Erythroblast (primary cell): ENCODE data around the gene IFI6.
A peak's percentile ranks its signal among the peaks of the same experiment; 100 is the strongest.

Experiments
- DNase-seq, 2 experiments: peaks; one replicate each; lab custom pipeline; 2025; lab: John Stamatoyannopoulos, UW
- GATA1 ChIP-seq: IDR thresholded peaks from 2 replicates; pipeline ENCODE4 v1.6.1; 2011; ENCODE audit warnings: low read depth, mild to moderate bottlenecking, control low read depth, low read length, moderate library complexity
- POLR2A ChIP-seq: IDR thresholded peaks from 2 replicates; pipeline ENCODE4 v1.6.1; 2011; ENCODE audit warnings: mild to moderate bottlenecking, low read length

Gene IFI6

DNA sequence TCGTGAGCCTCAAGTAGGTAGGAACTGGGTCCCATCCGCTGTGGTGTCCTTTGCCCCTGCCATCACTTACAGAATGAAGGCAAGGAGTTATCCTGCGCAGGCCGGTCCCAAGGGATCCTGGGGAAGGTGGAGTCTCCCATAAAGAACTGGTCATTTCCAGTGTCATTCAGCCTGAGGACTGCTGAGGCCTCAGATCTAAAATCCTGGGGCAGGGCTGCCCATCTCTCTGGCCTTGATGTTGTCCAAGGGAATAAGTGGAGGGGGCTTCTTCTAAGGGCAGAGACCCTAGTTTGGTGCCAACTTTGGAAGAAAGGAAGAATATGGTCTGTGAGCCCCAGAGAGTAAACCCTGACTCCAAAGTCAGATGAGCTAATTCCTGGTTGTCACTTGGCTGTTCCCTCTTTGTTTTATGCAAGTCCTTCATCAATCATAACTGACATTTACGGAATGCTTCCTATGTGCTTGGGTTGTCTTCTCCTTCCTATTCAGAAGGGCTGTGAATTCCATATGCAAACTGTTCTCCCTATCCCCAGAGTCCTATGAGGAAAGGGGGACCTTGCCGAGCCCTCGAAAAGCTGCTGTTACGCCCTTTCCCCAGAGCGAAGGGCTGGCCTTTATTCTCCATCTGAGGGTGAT lies 6.9 kb downstream of the IFI6 start:
- TF ChIP-seq GATA1 (no peak), POLR2A (no peak)
- DNase-seq, result no peak

DNA sequence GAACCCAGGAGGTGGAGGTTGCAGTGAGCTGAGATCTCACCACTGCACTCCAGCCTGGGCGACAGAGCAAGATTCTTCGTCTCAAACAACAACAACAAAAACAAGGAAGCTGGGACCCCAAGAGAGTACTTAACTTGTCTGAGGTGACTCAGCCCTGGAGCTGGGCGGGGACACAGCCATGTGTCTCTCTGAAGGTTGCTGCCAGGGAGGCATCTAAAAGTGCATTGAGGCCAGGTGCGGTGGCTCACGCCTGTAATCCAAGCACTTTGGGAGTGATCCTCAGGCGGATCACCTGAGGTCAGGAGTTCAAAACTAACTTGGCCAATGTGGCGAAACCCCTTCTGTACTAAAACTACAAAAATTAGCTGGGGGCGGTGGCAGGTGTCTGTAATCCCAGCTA lies 7.7 kb downstream of the IFI6 start:
- TF ChIP-seq POLR2A, result no peak
- peak in 1 of 2 experiments; percentile 56 for DNase-seq

DNA sequence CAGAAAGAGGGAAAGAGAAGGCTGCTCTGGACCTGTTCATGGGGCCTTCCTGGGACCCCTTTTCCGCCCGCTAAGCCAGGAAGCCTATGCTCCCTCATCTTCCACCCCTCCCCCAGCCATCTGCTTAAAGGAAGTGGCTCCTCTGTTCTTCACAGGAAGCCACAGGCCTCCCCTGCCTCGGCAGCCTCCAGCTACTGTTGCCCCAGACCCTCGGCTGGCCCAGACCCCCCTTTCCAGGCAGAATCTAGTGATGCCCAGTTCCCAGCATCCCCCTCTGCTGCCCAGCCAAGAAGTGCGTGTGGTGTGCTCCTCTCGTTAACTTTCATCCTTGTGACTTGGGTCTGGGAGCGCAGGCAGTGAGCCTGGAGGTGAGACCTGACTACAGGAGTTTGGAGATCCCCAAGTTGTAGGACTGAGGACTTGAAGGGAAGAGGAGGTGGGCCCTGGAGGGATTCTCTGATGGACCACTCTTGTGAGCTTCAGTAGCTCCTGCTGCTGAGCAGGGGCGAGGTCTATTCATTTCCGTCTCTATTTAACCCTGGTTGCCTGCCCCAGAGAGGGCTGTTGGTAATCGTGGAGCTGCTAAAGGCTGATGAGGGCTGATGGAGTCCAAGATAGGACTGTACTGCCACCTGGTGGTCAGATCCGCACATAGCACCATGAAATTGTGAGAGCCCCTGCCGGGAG lies 9.1 kb downstream of the IFI6 start:
- TF ChIP-seq GATA1, result no peak
- TF ChIP-seq POLR2A, result no peak
- peak in 1 of 2 experiments; percentile 91 for DNase-seq

DNA sequence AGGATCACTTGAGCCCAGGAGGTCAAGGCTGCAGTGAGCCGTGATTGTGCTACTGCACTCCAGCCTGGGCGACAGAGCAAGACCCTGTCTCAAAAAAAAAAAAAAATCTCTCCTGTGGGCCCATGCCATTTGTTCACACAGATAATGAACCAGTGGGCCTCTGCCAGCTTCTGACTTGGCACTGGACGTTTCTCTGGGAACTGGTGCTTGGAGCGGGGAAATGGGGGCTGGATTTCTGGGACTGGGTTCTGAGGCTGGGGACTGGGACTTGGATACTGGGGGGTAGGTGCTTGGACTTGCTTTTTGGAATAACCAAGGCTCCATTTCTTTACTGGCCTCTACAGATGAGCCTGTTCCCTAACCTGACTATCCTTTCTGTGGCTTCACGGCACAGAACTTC lies 9.7 kb downstream of the IFI6 start:
- no peak for TF ChIP-seq POLR2A
- no peak for TF ChIP-seq GATA1
- DNase-seq, result no peak

DNA sequence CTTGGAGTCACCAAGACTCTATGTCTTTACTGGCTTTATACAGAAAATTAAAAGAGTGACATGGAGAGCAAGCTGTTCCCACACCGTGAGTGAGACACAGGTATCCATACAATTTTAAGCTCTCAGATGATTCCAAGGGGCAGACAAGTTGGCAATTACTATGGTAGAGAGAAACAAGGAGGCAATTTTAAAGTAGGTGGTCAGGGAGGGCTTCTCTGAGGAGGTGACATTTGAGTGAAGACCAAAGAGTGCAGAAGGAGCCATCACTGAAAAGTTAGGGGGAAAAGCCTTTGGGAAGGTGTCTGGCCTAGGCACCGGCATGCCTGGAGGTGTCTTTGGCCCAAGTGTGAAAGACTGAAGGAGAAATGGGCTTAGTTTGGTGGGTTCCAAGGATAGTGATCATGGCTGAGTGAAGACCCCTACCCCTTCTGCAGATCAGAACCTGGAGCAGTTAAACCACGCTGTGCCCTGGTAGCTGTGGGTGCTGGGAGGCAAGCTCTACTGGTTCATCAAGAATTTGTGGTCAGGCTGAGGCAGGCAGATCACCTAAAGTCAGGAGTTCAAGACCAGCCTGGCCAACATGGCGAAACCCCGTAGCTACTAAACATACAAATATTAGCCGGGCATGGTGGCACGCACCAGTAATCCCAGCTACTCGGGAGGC lies 10.4 kb downstream of the IFI6 start:
- TF ChIP-seq GATA1 (no peak), POLR2A (no peak)
- no peak for DNase-seq

DNA sequence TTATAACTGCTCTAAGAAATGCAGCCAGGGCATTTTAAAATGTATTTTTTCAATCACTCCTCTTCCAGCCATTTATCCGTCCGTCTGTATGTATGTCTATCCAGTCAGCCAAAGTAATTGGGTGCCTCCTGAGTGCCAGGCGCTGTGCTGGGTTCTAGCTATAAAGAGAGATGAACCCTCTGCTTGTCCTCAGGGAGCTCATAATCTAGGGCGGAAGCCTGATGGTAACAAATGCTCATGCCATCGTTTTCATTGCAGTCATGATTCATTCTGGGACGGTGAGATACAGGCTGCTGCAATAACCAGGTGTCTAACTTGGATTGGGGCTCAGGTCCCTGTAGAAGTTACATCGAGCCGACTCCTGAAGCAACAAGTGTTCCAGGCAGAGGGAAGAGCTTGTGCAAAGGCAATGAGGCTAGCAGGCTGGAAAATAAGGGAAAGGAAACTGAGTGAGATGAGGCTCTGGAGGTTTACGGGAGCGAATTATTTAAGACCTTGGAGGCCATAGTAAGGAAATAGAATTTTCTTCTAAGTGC lies 11.6 kb downstream of the IFI6 start:
- peak in 1 of 2 experiments; percentile 59 for DNase-seq

DNA sequence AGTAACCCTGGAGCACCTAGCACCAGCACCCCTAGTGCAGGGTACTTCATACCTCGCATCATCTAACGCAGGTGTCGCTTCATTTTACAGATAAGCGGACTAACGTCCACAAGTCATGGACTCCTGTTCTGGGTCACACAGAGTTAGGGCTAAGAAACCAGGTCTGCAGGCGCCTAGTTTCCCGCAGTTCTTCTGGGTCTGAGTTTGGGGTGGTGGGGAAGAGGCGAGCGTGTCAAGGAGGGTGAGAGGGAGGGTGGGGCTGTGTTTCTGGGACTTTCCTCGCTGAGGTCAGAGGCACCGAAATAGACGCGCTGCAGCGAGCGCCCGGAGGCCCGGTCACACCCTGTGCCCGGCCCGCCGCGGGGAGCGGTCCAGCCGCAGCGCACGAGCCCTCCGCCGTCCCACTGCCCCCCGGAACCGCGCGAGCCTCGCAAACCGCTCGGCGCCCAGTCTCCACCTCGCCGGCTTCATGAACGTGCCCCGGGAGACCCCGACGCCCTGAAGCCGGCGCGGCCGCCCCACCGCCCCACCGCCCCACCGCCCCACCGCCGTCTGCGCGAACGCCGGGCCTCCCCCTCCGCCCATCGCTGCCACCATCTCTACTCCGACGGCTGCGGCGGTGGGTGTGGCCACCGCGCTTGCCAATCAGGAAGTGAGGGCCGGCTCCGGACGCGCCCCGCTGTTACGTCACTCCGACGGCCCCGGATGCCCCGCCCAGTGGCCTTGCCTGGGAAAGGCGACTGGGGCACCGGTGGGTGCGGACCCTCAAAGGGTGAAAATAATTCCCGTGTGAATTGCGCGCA lies 12.3 kb downstream of the IFI6 start:
- TF ChIP-seq POLR2A, result peak; percentile 37
- no peak for TF ChIP-seq GATA1
- peak; percentile 91 to 94 for DNase-seq

More for the DNA sequence above, 11.6 kb downstream of the IFI6 start:
- TF ChIP-seq GATA1 (no peak), POLR2A (no peak)

DNA sequence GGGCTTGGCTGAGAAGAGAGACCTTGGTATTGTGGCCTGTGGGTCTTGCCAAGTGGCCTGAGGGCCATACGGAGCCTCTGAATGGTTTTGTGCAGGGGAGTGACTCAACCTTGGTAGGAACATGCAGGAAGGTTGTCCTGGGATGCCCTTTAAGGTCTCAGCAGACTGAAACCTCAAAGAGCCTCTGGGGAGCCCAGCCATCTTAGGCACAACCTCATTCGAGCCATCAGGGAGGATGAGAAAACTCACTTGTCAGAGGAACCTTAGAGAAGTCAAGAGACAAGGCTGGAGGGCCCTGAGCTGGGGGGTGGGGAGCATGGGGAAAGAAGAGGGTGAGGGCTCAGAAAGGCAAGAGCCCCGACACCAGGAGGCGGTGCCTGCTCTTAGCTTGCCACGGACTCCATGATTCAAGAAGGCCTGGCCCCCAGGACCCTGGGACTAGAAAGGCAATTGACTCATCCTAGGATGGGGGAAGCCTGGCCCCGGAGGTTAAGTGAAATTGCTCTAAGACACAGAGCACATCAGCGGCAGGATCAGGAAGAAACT lies 13.0 kb downstream of the IFI6 start:
- peak in 1 of 2 experiments; percentile 51 for DNase-seq
- TF ChIP-seq GATA1 (no peak), POLR2A (no peak)

DNA sequence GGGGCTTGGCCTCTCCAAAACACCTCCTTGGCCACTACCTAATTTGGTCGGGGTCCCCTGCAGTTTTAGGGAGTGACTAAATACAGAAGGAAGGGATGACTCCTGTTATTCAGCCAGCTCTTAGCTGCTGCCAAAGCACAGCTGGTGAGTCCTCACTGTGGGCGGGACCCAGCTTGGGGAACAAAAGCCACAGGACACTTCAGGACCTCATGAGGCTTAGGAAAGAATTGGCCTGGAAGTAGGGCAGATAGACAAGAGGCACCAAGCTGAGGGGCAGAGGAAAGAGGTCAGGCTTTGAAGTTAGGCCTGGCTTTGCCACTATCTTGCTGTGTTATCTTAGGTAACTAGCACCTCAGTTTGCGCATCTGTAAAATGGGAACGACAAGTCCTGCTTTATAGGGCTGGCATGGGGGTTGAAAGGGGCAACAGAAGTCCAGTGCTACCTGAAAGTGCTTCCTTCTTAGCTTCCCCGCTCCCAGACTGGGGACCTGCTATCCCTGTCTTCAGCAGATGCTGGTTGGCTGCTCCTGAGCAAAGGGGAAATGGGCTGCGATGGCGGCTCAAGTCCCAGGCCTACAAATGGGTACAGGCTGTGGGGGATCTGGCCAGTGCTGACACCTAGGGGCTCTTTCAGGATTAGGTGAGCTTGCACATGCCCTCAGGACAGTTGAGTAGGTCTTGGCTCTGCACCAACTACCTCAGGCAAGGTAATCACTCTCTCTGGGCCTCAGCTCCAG lies 15.7 kb downstream of the IFI6 start:
- no peak for DNase-seq
- TF ChIP-seq POLR2A (no peak), GATA1 (no peak)

DNA sequence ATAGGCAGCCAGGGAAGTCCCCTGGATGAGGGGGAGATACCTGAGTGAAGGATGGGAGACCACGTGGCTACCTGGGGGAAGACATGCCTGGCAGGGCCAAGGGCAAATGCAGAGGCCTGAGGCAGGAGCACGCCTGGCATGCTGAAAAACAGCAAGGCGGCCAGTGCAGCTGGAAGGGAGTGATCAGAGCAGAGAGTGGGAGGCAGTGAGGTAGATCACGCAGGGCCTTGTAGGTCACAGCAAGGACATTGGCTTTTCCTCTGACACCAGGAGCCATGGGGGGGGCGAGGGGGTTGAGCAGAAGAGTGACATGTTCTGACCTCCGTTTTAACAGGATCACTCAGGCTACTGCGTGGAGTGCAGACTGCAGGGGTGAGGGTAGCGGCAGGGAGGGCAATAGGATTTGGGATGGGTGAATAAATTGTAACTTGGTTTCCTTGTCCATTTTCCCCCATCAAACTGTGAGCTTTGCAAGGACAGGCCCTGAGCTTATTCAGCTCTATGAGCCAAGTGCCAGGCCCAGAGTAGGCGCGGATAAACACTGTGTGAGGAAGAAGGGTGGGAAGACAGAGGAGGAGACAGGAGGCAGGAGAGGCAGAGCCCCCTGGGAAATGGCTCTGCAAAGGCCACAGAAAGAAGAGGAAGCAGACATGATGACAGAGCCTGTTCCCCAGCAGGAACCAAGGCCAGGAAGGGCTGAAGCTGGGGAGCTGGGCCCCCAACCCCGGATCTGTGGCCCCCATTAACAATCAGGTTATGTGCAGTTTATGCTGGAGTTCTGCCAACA lies 16.6 kb downstream of the IFI6 start:
- no peak for DNase-seq
- no peak for TF ChIP-seq POLR2A

DNA sequence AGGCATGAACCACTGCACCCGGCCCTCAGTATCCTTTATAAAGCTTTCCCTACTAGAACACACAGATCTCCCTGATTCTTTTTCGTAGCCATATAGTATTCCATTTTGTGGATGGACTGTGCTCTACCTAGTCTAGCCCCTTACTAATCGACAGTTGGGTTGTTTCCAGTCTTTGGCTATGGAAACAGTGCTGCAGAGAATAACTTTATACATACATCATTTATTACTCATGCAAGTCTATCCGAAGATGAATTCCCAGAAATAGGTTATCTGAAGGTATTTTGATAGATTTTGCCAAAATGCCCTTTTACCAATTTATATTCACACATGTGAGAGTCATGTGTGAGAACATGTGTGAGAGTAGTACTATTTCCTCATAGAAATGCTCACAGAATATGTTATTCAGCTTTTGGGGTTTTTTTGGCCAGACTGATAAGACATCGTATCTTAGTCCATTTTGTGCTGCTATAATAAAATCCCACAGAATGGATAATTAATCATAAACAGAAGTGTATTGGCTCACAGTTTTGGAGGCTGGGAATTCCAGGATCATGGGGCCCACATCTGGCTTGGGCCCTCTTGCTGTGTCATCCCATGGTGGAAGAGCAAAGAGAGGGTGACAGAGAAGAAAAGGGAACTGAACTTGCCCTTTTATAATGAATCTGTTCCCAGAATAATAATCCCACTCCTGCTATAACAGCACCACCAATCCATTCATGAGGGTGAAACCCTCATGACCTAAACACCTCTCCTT lies 19.7 kb downstream of the IFI6 start:
- DNase-seq, result no peak
- TF ChIP-seq POLR2A, result no peak
- no peak for TF ChIP-seq GATA1

DNA sequence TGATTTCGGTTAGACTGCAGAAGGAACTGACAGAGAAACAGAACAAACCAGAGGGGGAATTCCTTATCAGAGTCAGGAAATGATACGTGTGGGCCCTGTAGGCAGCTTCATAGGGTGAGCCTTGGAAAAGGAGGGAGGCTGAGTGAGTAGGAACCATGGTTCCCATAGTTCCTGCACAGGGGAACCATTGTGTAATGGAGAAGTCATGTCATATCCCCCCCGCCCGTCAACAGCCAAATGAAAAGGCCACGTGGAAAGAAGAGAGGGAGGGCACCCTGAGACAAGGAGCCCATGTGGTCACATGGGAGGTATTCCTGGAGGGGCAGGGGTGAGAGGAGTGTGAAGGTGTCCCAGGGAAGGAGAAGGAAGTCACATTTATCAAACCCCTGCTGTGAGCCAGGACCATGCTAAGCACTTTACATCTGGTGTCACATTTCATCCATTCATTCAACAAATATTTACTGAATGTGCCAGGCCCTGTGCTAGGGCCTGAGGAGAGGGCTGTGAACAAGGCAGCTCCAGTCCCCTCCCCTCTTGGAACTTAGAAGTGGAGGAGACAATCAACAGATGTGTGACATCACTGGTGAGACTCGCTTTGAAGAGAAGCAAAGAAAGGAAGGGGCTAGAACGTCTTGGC lies 21.3 kb downstream of the IFI6 start:
- TF ChIP-seq POLR2A, result no peak
- TF ChIP-seq GATA1, result no peak
- DNase-seq, result no peak
